C4-2B (cell line): ENCODE results near the gene KRT76.

ENCODE experiments used
- ZFX ChIP-seq: fragments of 450-650 bp; IDR thresholded peaks from 2 replicates; pipeline ENCODE4 v1.6.1; 2017
- TF ChIP-seq, protein P1 (sequence below): fragments of 450-650 bp; conservative IDR thresholded peaks from 2 replicates; pipeline ENCODE4 v1.5.1; 2017; ENCODE audit warnings: mild to moderate bottlenecking

DNA sequence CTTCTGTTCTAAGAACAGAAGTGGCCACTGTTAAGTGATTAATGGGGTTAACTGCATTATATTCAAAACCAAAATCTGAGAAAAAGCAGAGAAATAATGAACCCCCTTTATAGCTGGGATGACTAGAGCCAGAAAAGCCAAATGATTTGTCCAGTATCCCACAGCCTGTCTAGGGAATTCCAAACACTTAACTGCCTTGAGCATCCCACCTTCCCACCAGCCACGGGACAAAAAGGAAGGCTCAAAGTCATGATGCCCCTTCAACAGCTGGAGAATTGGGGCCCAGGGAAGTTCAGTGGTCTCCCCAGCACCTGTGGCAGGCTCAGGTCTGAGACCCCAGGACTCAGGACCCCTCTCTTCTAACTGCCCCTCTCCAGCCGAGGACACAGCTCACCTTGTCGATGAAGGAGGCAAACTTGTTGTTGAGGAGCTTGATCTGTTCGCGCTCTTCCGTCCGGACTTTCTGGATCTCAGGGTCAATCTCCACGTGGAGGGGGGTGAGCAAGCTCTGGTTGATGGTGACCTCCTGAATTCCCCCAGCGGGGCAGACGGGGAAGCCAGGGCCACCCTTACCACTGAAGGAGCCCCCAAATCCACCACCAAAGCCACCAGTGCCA lies 36.2 kb upstream of the KRT76 start:
- TF ChIP-seq, protein P1, sequence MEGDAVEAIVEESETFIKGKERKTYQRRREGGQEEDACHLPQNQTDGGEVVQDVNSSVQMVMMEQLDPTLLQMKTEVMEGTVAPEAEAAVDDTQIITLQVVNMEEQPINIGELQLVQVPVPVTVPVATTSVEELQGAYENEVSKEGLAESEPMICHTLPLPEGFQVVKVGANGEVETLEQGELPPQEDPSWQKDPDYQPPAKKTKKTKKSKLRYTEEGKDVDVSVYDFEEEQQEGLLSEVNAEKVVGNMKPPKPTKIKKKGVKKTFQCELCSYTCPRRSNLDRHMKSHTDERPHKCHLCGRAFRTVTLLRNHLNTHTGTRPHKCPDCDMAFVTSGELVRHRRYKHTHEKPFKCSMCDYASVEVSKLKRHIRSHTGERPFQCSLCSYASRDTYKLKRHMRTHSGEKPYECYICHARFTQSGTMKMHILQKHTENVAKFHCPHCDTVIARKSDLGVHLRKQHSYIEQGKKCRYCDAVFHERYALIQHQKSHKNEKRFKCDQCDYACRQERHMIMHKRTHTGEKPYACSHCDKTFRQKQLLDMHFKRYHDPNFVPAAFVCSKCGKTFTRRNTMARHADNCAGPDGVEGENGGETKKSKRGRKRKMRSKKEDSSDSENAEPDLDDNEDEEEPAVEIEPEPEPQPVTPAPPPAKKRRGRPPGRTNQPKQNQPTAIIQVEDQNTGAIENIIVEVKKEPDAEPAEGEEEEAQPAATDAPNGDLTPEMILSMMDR: no peak
- no peak for TF ChIP-seq ZFX
